ENCODE measurements around the gene ASNS. TPM values are rescaled to one million over a fixed set of nuclear protein-coding genes. Genes with fewer than 3 reads are reported as not detected.
"Not testable (repeated sequence)": the region's sequence is repeated elsewhere in the genome, so short reads cannot be mapped to it uniquely, and the experiment has no call there.

ASNS gene
- total and polyA plus RNA-seq, 2 of the 8 experiments (the other 6 are each of a cell fraction or from before 2014, with no cell fraction given), result 32.2 to 150 TPM

DNA sequence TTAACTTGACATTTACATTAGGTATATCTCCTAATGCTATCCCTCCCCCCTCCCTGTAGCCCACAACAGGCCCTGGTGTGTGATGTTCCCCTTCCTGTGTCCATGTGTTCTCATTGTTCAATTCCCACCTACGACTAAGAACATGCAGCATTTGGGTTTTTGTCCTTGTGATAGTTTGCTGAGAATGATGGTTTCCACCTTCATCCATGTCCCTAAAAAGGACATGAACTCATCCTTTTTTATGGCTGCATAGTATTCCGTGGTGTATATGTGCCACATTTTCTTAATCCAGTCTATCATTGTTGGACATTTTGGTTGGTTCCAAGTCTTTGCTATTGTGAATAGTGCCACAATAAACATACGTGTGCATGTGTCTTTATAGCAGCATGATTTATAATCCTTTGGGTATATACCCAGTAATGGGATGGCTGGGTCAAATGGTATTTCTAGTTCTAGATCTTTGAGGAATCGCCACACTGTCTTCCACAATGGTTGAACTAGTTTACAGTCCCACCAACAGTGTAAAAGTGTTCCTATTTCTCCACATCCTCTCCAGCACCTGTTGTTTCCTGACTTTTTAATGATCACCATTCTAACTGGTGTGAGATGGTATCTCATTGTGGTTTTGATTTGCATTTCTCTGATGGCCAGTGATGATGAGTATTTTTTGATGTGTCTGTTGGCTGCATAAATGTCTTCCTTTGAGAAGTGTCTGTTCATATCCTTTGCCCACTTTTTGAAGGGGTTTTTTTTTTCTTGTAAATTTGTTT is 21.8 kb downstream of the ASNS start:
- H3K4me1 ChIP-seq (replicated peaks in 1 of 4; ENCODE audit: control insufficient read depth in 3 of 4, insufficient read depth in 4 of 4, low read length in 3 of 4); H2BK20ac ChIP-seq (ENCODE audit: low read length); H2BK5ac ChIP-seq (ENCODE audit: low read depth, low read length); H3K9ac ChIP-seq (replicated peaks in 1 of 4; ENCODE audit: extremely low read depth in 1 of 4, low read depth in 3 of 4, low read length in 3 of 4); H2BK120ac ChIP-seq (replicated peaks; ENCODE audit: low read depth, low read length); H3K56ac ChIP-seq (replicated peaks; ENCODE audit: insufficient read length, low read depth, low read length); H2AFZ ChIP-seq (ENCODE audit: low read length); H3K4me2 ChIP-seq (ENCODE audit: insufficient read depth in 1 of 2, low read depth in 2 of 2, low read length in 2 of 2); H4K91ac ChIP-seq (replicated peaks; ENCODE audit: insufficient read length, low read length); H3K14ac ChIP-seq (ENCODE audit: insufficient read length); H3K79me2 ChIP-seq (ENCODE audit: control insufficient read depth in 1 of 2, insufficient read depth in 2 of 2, low read length in 2 of 2); H4K20me1 ChIP-seq (replicated peaks in 1 of 2; ENCODE audit: control insufficient read depth in 1 of 2, insufficient read depth in 2 of 2, low read length in 2 of 2); H3K4me3 ChIP-seq (ENCODE audit: extremely low read depth in 1 of 4, insufficient read depth in 2 of 4, low read depth in 3 of 4, low read length in 4 of 4); H4K8ac ChIP-seq (ENCODE audit: extremely low read depth, insufficient read depth, low read length); H3K23ac ChIP-seq (ENCODE audit: insufficient read length); H2BK12ac ChIP-seq (ENCODE audit: low read depth, low read length); H2AK5ac ChIP-seq (ENCODE audit: low read depth, low read length); H3K23me2 ChIP-seq (ENCODE audit: low read depth, low read length); H3K27me3 ChIP-seq (replicated peaks in 1 of 4; ENCODE audit: control insufficient read depth in 3 of 4, extremely low read depth in 1 of 4, insufficient read depth in 3 of 4, low read length in 3 of 4); H3K4ac ChIP-seq (replicated peaks; ENCODE audit: insufficient read length, low read depth, low read length); H3K27ac ChIP-seq (ENCODE audit: low read depth, low read length); DNase-seq (ENCODE audit: low read depth in 1 of 2, low spot score in 2 of 2); H4K5ac ChIP-seq (ENCODE audit: insufficient read length, low read depth, low read length); FAIRE-seq; H3K9me3 ChIP-seq (ENCODE audit: insufficient read depth in 2 of 2, low read depth in 1 of 2, low read length in 1 of 2); CTCF ChIA-PET (ENCODE audit: partially characterized antibody); H3K79me1 ChIP-seq (ENCODE audit: low read depth, low read length); H3K18ac ChIP-seq (ENCODE audit: extremely low read depth, low read length); H2BK15ac ChIP-seq (ENCODE audit: low read length): not testable (repeated sequence)
- POLR2A ChIA-PET (ENCODE audit: partially characterized antibody), result interaction anchor here (1.2 to 2.1 kb wide), 2 partner anchors 11 to 19 kb away, joined by 3 to 6 read pairs; no protein-coding TSS in a partner anchor
- WGBS, 2 experiments (ENCODE audit: extremely low coverage in 1 of 2, insufficient coverage in 1 of 2, insufficient read length in 1 of 2, insufficient replicate concordance in 2 of 2, low coverage in 1 of 2, low lambda C conversion rate in 2 of 2, missing lambda C conversion rate in 1 of 2), result 97% methylated on average over 3 of the region's 4 CpGs; no CpG with 5 or more reads in 1 of the 2 experiments
- peaks cover 7 to 39% (median 21%) of the 10 kb centered on the region in 4 experiments; a peak in 7 of 8 replicates for H3K36me3 ChIP-seq (ENCODE audit: control insufficient read depth in 2 of 4, insufficient read depth in 4 of 4, low read length in 3 of 4)
